NCI-H2227 treated with DMSO at 0.1 percent for 48 hours (cell line): ENCODE data around the gene ANTXRL.
"Not testable (repeated sequence)": the region's sequence is repeated elsewhere in the genome, so short reads cannot be mapped to it uniquely, and the experiment has no call there.

Experiments used
- DNase-seq: peaks from one replicate; lab custom pipeline; 2025; lab: John Stamatoyannopoulos, UW

Gene ANTXRL

DNA sequence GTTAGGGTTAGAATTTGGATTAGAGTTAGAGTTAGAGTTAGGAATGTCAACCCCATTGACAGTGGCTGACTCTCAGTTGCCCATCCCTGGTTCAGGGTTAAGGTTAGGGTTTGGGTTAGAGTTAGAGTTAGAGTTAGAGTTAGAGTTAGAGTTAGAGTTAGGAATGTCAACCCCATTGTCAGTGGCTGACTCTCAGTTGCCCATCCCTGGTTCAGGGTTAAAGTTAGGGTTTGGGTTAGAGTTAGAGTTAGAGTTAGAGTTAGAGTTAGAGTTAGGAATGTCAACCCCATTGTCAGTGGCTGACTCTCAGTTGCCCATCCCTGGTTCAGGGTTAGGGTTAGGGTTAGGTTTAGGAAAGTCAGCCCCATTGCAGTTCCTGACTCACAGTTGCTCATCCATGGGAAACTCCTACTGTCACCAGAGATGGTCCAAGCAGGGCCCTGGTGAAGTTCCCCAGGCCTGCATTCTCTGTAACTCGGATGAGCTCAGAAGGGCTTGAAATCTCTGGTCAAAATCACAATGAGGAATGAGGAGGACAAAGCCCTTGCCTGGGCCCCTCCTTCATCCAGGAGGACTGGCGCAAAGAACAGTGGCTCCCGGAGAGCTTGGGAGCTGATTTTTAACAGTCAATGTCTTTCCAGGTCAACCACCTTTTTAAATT is 8.7 kb downstream of the ANTXRL start:
- not testable (repeated sequence) for DNase-seq

DNA sequence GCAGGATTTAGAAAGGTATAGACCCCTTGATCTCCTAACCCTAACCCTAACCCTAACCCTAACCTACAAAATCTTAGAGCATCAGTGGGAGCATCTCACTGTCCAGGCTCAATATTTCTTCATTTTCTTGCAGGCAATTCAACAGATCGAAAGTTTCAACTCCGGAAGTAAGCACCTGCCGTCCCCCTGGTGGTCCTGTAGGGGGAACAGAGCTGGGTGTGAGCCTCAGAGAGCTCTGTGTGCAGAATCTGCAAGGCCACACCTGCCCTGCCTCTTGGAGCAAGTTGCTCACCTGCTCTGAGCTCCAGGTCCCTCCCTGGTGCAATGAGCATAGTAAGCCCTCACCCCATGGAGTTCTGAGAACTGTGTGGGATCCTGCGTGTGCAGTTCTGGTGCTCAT is 9.3 kb downstream of the ANTXRL start:
- not testable (repeated sequence) for DNase-seq

- DNase-seq: no peak
These were observed 9.9 kb downstream of the ANTXRL start for GRCh38 chr10:46296641-46297141.

DNA sequence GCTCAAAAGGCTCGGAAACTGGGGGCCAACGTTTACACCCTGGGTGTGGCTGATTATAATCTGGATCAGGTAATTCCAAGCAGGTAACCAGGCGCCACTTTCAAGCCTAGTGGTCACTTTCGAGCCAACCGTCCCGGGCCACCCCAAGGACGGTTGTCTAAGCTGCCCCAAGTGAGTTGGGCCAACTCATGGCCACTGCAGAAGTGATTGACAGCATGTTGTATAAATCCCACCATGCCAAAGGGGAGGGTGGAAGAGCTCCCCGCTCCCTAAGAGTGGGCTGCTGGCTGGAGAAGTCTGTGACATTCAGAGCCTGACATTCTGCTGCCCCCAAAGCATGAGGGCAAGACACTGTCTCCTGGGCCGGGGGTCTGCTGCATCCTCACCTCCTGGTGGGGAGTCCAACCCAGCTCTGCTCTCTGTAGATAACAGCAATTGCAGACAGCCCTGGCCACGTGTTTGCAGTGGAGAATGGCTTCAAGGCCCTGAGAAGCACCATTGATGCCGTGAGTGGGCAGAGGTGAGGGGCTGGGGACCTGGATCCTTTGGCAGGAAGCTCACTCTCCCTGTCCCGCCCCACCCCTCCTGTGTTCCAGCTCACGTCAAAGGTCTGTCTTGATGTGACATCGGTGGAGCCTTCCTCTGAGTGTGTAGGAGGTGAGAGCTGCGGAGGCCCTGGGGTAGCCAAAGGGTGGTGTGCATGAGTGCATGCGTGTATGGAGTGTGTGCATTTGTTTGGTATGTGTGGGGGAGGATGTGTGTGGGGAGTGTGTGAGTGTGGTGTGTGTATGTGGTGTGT is 10.8 kb downstream of the ANTXRL start:
- DNase-seq: no peak

GRCh38 chr10:46298477-46299285 is 11.9 kb downstream of the ANTXRL start:
- no peak for DNase-seq

- no peak for DNase-seq
These were observed 12.4 kb downstream of the ANTXRL start for GRCh38 chr10:46299286-46299535.

DNA sequence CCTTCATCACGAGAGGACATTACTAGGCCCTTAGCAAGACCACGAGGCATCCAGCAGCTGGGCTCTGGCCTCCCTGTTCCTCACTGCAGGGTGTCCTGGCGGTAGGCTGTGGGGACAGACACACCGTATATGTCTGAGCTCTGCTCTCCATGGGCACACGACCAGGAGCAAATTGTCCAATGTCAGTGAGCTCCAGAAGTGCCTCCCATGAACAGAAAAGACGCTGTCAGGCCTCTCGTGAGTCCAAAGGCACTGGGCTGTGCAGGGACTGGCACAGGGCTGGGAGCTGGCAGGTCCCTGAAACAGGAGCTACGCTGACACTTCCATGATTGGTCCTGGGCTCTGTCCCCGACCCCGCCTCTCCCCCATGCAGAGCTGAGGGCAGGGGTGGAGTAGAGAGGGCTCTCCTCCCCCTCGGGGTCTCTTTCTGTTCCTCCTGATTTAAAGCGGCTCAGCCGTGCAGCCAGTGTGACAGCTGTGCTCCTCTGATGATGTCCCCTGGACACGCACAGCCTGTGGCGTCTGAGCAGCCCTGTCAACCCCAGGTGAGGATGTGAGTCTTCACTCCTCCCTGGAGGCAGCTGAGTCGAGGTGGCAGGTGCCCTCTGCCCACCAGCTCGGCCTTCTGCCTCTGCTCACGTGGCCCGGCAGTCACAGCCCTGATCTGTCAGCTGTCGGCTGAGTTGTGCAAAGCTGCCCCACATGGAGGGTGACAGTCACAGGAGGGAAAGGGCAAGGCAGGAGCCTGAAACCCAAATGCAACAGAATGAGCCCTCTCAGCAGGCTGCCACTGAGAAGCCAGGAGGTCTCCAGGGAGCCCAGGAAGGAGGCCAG is 13.0 kb downstream of the ANTXRL start:
- no peak for DNase-seq

DNA sequence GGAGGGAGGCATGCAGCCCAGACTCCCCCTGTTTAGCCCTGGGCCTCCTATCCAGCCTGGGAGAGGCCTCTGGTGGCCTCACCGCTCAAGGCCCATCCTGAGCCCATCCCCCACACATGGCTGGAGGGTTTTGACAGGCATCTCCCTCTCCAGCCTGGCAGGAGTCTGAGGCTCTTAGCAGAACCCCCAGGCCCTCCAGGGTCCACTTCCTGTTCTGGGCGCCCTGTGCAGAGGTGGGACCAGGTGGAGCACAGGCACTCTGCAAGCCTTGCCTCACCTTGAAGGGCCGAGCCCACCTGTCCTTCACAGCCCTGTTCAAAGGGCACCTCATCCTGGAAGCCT is 13.5 kb downstream of the ANTXRL start:
- not testable (repeated sequence) for DNase-seq

GRCh38 chr10:46301056-46301645 is 14.4 kb downstream of the ANTXRL start:
- DNase-seq: no peak

DNA sequence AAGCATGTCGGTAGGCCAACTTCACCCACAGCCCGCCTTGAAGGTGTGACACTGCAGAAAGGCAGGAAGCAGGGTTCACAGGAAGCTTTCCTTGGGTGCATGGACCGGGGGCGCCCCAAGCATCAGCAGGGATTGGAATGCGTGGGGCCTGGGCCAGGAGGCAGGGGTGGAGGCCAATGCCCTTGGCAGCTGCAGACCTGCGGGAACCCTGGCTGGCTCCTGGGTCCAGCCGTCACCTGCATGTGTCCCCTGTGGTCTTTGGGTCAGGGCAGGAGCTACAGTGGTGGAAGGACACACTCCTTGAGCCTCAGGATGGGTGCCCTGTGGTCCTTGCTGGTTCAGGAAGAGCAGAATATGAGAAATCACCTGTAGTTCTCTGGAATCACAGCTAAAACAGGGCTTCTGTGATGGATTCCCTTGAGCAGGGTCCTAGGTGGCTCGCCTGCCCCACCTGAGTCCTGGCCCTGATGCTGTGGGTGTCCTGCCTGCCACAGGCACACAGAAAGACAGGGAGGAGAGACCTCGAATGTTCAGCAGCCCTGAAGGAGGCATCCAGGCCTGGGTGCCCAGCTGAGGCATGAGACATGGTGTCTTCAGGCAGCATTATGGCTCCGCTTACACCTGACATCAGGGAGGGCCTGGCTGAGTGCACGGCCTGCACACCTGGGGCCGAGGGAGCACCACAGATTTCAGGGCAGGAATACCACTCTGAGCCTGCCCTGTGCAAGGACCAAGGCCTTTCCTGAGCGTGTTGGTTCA is 15.1 kb downstream of the ANTXRL start:
- no peak for DNase-seq

- not testable (repeated sequence) for DNase-seq
These were observed 16.1 kb downstream of the ANTXRL start for GRCh38 chr10:46302765-46303352.

- DNase-seq: no peak
These were observed 17.3 kb downstream of the ANTXRL start for GRCh38 chr10:46304062-46304461.

DNA sequence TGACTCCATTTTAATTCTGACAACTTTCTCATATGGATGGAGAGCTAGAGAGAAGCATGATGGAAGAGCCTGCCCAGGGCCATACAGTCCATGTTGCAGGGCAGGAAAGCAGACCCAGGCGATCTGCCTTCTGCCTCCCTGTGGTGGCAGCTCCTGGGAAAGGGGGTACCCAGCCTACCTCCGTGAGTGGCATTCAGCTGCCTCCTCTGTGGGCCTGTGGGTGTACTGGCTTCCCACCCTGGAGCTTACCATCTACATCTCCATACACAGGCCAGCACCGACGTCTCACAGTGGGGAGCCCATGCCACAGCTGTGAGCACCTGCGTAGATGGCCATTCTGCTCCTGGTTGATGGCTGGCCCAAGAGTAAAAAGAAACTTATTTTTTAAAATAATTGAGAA is 17.9 kb downstream of the ANTXRL start:
- DNase-seq: not testable (repeated sequence)

- no peak for DNase-seq
These were observed 18.5 kb downstream of the ANTXRL start for GRCh38 chr10:46305079-46305818.

DNA sequence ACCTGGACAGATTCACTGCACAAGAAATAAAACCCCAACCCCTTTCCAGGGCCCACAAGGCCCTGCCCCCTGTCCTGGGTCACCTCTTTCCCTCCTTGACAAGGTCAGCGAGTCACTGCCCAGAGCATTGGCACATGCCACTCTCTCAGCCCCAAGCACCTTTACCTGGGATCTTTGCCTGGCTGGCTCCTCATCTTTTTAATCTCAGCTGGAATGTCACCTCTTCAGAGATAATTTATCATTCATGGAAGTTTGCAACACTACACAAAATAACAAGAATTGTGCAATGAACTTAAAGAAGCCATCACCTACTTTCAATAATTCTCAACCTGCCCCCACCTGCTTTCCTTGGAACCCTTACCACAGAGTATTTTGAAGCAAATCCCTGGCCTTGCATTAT is 19.2 kb downstream of the ANTXRL start:
- DNase-seq: no peak

- DNase-seq: no peak
These were observed 19.9 kb downstream of the ANTXRL start for GRCh38 chr10:46306516-46307184.

DNA sequence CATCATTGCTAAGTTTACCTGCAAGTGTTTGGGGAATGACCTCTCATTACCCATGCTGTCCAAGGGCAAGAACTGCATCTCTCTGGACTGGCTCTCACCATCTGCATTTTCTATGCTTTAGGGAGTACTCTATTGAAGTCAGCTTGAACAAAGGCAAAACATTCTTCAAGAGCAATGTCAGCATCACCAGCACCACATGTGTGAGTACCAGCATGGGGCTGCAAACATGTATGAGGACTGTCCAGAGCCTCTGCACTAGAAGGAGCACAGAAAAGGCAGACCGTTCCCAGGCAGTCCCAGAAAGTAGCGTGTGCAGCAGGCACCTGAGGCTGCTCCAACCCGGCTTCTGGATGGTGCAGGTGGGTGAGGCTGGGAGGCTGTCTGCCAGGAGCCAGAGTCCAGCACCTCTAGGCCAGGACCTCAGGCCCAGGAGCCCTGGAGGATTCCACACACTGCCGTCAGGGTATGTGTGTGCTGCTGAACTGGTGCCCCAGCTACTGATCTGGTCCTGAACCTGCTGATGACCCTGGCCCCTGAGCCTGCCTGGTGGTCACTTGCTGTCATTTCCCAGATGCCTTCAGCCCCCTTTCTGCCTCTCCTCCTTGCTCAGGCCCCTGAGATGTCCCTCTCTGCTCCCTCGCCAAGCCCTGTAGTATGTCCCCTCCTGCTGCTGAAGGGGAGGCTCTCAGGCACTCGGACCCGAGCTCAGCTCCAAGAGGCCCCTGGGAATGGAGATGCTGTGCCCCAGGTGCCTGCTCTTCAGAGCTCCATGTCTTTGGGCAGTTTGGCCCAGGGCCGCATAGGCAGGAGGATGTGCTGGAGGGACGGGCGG is 20.7 kb downstream of the ANTXRL start:
- no peak for DNase-seq

DNA sequence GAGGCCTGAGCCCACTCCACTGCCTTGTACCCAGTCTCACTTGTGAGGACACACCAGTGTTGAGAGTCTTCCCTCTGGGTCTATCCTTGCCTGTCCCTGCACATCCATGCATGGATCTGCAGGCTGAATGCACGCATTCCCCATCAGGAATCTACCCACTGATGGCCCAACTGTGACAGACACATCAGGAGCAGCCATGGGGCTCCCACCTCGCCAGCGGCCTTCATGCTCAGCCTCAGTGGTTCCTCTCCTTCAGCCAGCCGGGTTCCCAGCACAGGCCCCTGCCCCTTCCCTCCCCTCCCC is 21.3 kb downstream of the ANTXRL start:
- no peak for DNase-seq
